GM10266 (cell line): ENCODE results near the gene GARS1.
A peak's percentile ranks its signal among the peaks of the same experiment; 100 is the strongest.

Experiments
- DNase-seq: peaks from one replicate; pipeline ENCODE4 v3.0.0; 2012; ENCODE audit errors: extremely low spot score
- TF ChIP-seq, protein P1 (sequence below): IDR thresholded peaks from 2 replicates; pipeline ENCODE4 v1.5.1; 2012; ENCODE audit warnings: mild to moderate bottlenecking, low read depth; ENCODE audit not compliant: control insufficient read depth, insufficient read depth; ENCODE audit errors: missing control alignments

The GARS1 gene, protein sequence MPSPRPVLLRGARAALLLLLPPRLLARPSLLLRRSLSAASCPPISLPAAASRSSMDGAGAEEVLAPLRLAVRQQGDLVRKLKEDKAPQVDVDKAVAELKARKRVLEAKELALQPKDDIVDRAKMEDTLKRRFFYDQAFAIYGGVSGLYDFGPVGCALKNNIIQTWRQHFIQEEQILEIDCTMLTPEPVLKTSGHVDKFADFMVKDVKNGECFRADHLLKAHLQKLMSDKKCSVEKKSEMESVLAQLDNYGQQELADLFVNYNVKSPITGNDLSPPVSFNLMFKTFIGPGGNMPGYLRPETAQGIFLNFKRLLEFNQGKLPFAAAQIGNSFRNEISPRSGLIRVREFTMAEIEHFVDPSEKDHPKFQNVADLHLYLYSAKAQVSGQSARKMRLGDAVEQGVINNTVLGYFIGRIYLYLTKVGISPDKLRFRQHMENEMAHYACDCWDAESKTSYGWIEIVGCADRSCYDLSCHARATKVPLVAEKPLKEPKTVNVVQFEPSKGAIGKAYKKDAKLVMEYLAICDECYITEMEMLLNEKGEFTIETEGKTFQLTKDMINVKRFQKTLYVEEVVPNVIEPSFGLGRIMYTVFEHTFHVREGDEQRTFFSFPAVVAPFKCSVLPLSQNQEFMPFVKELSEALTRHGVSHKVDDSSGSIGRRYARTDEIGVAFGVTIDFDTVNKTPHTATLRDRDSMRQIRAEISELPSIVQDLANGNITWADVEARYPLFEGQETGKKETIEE

DNA sequence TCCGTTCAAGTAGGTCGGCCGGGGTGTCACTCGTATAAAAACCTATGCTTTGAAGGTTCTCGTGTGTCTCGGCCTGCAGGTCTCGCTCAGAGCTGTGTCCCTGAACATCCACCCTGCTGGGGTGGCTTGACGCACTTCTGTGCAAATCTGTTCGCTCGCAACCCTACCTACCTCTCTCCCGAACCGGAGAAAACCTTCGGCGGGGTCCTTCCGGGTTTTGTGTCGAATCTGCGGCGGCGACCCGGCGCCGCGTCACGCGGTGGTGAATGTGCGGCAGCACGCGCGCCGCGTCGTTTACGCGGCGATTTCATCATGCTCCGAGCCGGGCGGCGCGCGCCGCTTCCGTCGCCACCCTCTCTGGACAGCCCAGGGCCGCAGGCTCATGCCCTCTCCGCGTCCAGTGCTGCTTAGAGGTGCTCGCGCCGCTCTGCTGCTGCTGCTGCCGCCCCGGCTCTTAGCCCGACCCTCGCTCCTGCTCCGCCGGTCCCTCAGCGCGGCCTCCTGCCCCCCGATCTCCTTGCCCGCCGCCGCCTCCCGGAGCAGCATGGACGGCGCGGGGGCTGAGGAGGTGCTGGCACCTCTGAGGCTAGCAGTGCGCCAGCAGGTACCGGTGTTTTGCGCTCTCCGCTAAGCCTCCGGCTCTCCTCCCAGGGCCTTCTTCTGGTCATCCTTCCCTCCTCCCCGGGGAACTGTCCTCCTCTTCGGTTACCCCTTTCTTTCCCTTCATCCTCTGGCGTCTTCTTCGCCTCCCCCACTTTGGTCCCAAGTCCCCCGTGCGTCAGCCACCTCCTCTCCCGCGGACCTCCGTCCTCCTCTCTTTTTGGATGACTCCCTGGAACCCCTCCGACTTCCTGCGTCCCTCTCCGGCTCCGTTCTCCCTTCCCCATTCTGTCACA, at the start of gene GARS1:
TSS of gene GARS1 (plus strand) at position 339 of the 896 bp plus-strand sequence. CDS start at position 383, 44 bp downstream.
- TF ChIP-seq, protein P1, sequence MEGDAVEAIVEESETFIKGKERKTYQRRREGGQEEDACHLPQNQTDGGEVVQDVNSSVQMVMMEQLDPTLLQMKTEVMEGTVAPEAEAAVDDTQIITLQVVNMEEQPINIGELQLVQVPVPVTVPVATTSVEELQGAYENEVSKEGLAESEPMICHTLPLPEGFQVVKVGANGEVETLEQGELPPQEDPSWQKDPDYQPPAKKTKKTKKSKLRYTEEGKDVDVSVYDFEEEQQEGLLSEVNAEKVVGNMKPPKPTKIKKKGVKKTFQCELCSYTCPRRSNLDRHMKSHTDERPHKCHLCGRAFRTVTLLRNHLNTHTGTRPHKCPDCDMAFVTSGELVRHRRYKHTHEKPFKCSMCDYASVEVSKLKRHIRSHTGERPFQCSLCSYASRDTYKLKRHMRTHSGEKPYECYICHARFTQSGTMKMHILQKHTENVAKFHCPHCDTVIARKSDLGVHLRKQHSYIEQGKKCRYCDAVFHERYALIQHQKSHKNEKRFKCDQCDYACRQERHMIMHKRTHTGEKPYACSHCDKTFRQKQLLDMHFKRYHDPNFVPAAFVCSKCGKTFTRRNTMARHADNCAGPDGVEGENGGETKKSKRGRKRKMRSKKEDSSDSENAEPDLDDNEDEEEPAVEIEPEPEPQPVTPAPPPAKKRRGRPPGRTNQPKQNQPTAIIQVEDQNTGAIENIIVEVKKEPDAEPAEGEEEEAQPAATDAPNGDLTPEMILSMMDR: no peak
- DNase-seq: peak; percentile 87

DNA sequence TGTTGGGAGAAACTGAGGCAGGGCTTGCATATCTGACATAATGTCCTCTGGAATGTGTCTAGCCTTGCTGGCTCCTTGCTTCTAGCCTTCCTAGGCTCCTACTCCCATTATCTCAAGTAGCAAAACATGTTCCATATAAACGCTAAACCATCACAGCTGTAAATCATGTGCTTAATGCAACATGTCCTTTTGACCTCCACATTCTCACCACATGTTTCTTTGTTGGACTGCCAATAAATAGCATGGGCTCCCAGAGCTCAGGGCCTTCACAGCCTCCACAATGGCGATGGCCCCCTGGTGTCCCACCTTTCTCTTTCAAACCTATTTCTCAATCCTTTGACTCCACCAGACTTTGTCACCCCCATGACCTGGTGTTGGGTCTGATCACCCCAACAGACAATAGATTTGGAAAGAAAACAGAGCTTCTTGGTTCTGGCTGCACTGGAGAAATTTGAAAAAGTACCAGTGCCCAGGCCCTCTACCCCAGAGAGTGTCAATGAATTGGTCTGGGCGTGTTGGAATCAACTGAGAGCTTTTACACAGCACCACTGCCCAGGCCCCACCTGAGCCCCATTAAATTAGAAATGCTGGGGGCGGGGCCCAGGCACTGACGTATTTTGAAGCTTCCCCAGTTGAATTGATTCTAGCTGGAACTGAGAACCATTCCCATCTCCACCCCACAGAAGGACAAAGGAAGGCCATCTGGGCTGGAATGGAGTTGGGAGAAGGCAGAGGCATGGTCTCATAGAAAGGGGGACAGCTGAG, 48.7 kb upstream of the GARS1 start:
- no peak for DNase-seq
- TF ChIP-seq, protein P1: no peak

DNA sequence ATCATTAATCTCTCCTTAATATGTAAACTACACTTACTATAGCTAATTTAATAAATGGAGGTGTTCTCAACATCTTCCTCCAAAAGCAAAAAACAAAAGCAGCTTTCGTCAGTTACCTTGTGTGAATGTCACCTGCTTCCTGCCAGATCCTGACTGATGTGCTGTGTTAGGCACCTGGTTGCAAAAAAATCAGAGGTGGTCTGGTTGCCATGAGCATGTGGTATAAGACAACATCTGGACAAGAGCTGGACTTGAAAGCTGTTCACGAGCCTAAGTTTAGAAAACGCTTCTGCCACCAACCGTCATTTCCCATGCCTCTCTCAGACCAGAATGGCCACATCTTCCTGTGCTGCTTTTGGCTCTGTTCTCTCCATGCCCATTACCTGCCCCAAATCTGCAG, 48.1 kb upstream of the GARS1 start:
- TF ChIP-seq, protein P1: no peak
- DNase-seq: no peak

DNA sequence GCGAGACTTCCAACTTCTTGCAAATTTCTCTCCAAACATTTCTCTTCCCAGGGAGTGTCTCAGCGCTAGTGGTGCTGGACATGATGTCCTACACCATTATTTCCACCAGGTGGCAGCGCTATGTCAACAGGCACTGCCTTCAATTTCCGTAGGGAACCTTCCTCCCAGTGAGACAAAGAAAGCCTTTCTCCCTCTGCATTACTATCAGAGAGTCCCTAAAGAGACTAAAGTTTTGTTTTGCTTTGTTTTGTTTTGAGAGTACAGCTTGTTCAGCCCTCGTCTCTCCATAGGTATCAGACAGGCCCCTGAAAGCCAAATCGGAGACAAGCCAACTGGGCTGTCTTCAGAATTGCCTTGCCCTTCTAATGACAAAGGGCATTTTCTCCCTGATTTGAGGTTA, 45.8 kb upstream of the GARS1 start:
- DNase-seq: peak; percentile 37
- TF ChIP-seq, protein P1: peak; percentile 64

DNA sequence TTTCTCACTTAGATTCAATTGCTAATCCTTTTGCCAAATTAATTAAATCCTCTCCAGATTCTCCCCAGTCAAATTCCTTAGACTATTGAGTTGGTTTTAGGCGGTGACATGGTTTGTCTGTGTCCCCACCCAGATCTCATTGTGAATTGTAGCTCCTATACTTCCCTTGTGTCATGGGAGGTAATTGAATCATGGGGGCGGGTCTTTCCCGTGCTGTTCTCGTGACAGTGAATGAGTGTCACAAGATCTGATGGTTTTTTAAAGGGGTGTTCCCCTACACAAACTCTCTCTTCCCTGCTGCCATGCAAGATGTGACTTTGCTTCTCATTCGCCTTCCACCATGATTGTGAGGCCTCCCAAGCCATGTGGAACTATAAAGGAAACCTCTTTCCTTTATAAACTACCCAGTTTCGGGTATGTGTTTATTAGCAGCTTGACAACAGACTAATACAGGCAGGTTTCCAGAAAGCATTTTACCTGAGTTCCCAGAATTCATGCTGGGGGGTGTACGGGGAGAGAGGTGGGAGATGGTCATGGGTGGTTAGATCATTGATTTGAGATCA, 44.7 kb upstream of the GARS1 start:
- TF ChIP-seq, protein P1: no peak
- DNase-seq: no peak

DNA sequence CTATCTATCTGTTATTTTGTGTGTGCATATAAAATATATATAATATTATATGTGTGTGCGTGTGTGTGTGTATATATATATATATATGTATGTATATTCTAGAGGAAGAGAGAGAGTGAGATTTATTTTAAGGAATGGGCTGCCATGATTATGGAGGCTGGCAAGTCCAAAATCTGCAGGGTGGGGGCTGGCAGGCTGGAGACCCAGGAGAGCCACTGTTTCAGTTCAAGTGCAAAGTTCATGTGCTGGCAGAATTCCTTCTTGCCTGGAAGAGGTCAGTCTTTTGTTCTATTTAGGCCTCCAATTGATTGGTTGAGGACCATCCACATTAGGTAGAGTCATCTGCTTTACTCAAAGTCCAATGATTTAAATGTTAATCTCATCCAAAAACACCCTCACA, 42.3 kb upstream of the GARS1 start:
- DNase-seq: no peak
- TF ChIP-seq, protein P1: no peak
